CD14-positive monocyte (primary cell): ENCODE data around the gene KIF16B. TPM values are rescaled to one million over a fixed set of nuclear protein-coding genes. Genes with fewer than 3 reads are reported as not detected.

Source experiments
- DNase-seq, 3 donors: peaks; one replicate each; pipeline ENCODE4 v3.0.0-alpha.2; 2011 to 2022
- H2AFZ ChIP-seq: 2 replicates; pipeline ENCODE4 v1.6.0; 2012; ENCODE audit warnings: mild to moderate bottlenecking, low read depth, low read length, inconsistent platforms; ENCODE audit not compliant: insufficient read depth, poor library complexity, severe bottlenecking
- H3K27ac ChIP-seq, 2 donors: 1 replicate in 1 of 2; 2 replicates in 1 of 2; pipeline ENCODE4 v1.5.1; 2012 to 2013; ENCODE audit warnings: low read length in 2 of 2, control low read depth in 1 of 2, inconsistent platforms in 1 of 2, low read depth in 1 of 2, mild to moderate bottlenecking in 1 of 2
- H3K27me3 ChIP-seq, 2 donors: one replicate each; pipeline versions ENCODE4 v1.6.0 to v1.6.1; 2011 to 2013; ENCODE audit warnings: low read length in 2 of 2; ENCODE audit not compliant: control insufficient read depth in 2 of 2, insufficient read depth in 2 of 2
- H3K36me3 ChIP-seq, 2 donors: replicated peaks in 1 of 2; 1 replicate in 1 of 2; 2 replicates in 1 of 2; pipeline versions ENCODE4 v1.5.1 to v1.6.1; 2012 to 2013; ENCODE audit warnings: low read length in 2 of 2, control low read depth in 1 of 2, inconsistent platforms in 1 of 2, mild to moderate bottlenecking in 1 of 2; ENCODE audit not compliant: insufficient read depth in 2 of 2, control insufficient read depth in 1 of 2
- H3K4me1 ChIP-seq, 2 donors: 1 replicate in 1 of 2; 2 replicates in 1 of 2; pipeline versions ENCODE4 v1.5.1 to v1.6.1; 2012 to 2013; ENCODE audit warnings: low read length in 2 of 2, control low read depth in 1 of 2, inconsistent platforms in 1 of 2, mild to moderate bottlenecking in 1 of 2, moderate library complexity in 1 of 2; ENCODE audit not compliant: insufficient read depth in 2 of 2, control insufficient read depth in 1 of 2
- H3K4me2 ChIP-seq: replicated peaks from 2 replicates; pipeline ENCODE3; 2012; ENCODE audit warnings: low read length, moderate library complexity, mild to moderate bottlenecking; ENCODE audit not compliant: poor library complexity, severe bottlenecking; ENCODE audit errors: extremely low read depth
- H3K4me3 ChIP-seq, 3 experiments: fragments of 200-600 bp in 1 of 3; sonication (generic) in 1 of 3; replicated peaks in 1 of 3; 1 replicate in 2 of 3; 2 replicates in 1 of 3; pipeline ENCODE4 v1.5.1; 2011 to 2013; ENCODE audit warnings: low read length in 3 of 3, mild to moderate bottlenecking in 3 of 3, control low read depth in 2 of 3, low read depth in 2 of 3, inconsistent platforms in 1 of 3, moderate library complexity in 1 of 3
- H3K79me2 ChIP-seq: 2 replicates; pipeline ENCODE4 v1.6.0; 2012; ENCODE audit warnings: mild to moderate bottlenecking, control low read depth, inconsistent platforms, low read length, moderate library complexity; ENCODE audit not compliant: insufficient read depth
- H3K9ac ChIP-seq: 2 replicates; pipeline ENCODE4 v1.6.0; 2017; ENCODE audit warnings: low read length, mild to moderate bottlenecking; ENCODE audit not compliant: insufficient read depth, poor library complexity, severe bottlenecking
- H3K9me3 ChIP-seq, 2 donors: replicated peaks in 1 of 2; 1 replicate in 1 of 2; 2 replicates in 1 of 2; pipeline versions ENCODE4 v1.5.1 to v1.6.1; 2012 to 2013; ENCODE audit warnings: low read length in 2 of 2, control low read depth in 1 of 2; ENCODE audit not compliant: control insufficient read depth in 1 of 2, insufficient read depth in 1 of 2
- H4K20me1 ChIP-seq: 2 replicates; pipeline ENCODE4 v1.6.0; 2012; ENCODE audit warnings: mild to moderate bottlenecking, low read length, control low read depth, moderate library complexity; ENCODE audit not compliant: insufficient read depth
- H3K27ac Mint-ChIP-seq, 7 donors: one replicate each; pipeline ENCODE4 v1.8.0; 2020; ENCODE audit warnings: mild to moderate bottlenecking in 7 of 7, mixed read lengths in 7 of 7, moderate library complexity in 6 of 7, inconsistent platforms in 2 of 7
- H3K27me3 Mint-ChIP-seq, 3 donors: one replicate each; pipeline ENCODE4 v1.8.0; 2021 to 2022; ENCODE audit warnings: low read depth in 3 of 3, mild to moderate bottlenecking in 3 of 3, mixed read lengths in 3 of 3, moderate library complexity in 3 of 3, inconsistent platforms in 1 of 3
- H3K36me3 Mint-ChIP-seq, 2 donors: one replicate each; pipeline ENCODE4 v1.8.0; 2020; ENCODE audit warnings: mixed read lengths in 2 of 2, inconsistent platforms in 1 of 2, mild to moderate bottlenecking in 1 of 2
- H3K4me1 Mint-ChIP-seq: one replicate; pipeline ENCODE4 v1.8.0; 2020; ENCODE audit warnings: mild to moderate bottlenecking, mixed read lengths
- H3K4me3 Mint-ChIP-seq, 2 donors: one replicate each; pipeline ENCODE4 v1.8.0; 2020; ENCODE audit warnings: mild to moderate bottlenecking in 2 of 2, mixed read lengths in 2 of 2, moderate library complexity in 1 of 2
- H3K9me3 Mint-ChIP-seq, 7 donors: one replicate each; pipeline ENCODE4 v1.8.0; 2020 to 2022; ENCODE audit warnings: mixed read lengths in 7 of 7, mild to moderate bottlenecking in 6 of 7, moderate library complexity in 6 of 7, inconsistent platforms in 2 of 7
- CTCF ChIP-seq: fragments of 200-600 bp; IDR thresholded peaks from one replicate; pipeline ENCODE4 v1.8.0; 2022; ENCODE audit warnings: antibody characterized with exemption, mild to moderate bottlenecking
- WGBS: methylation state at CpG from one replicate; pipeline ENCODE4 v1.1.5; 2013; ENCODE audit warnings: missing lambda C conversion rate; ENCODE audit not compliant: insufficient coverage; 5-methylcytosine and 5-hydroxymethylcytosine counted together
- intact Hi-C, 2 donors: fragments of 100-400 bp; cut with micrococcal nuclease; formaldehyde crosslinking; loops; one replicate each; pipeline versions ENCODE4 v1.15.0 to v1.15.1; 2023
- polyA plus RNA-seq, 3 donors: library from polyadenylated mRNA; depleted of rRNA in 1 of 3; unstranded in 2 of 3; stranded (reverse) in 1 of 3; fragments of 300-500 nt in 2 of 3; fragments of >200 nt in 1 of 3; fragmentation: Illumina TruSeq in 2 of 3; gene quantifications; 1 replicate in 2 of 3; 2 replicates in 1 of 3; pipeline ENCODE4 v1.2.3, GENCODE V29; 2012 to 2021

Gene KIF16B
- polyA plus RNA-seq, 3 donors = 0.89 to 2.9 (median 2.8) TPM

GRCh38 chr20:16270314-16270931 lies 302.8 kb downstream of the KIF16B start:
- Mint-ChIP-seq H3K4me1 (peaks cover 5% of the 10 kb centered on the region), H3K27ac (no peak overlapping the region), H3K4me3 (no peak overlapping the region), H3K36me3 (peaks cover 12 to 13% of the 10 kb centered on the region in 2 donors), H3K9me3 (peaks cover 11 to 26% (median 17%) of the 10 kb centered on the region in 7 donors), H3K27me3 (peaks cover 0 to 1% (median 1%) of the 10 kb centered on the region in 3 donors)
- no peak overlapping the region for H3K9ac ChIP-seq
- H3K79me2 ChIP-seq = no peaks in the 10 kb centered on the region
- intact Hi-C loops = no loop called here
- H3K4me1 ChIP-seq = peaks cover 7% of the 10 kb centered on the region in 2 donors
- H3K4me2 ChIP-seq = no peak overlapping the region
- no peaks in the 10 kb centered on the region for H3K36me3 ChIP-seq
- WGBS = 91% methylated on average over 2 of the region's 6 CpGs
- no peak for TF ChIP-seq CTCF
- H3K9me3 ChIP-seq = peaks cover 17 to 25% of the 10 kb centered on the region in 2 donors
- no peaks in the 10 kb centered on the region for H4K20me1 ChIP-seq
- no peak for DNase-seq
- no peak overlapping the region for H3K4me3 ChIP-seq
- H3K27me3 ChIP-seq = no peaks in the 10 kb centered on the region
- no peak overlapping the region for H2AFZ ChIP-seq
- no peak overlapping the region for H3K27ac ChIP-seq

- no peak for DNase-seq
- Histone ChIP-seq H2AFZ (no peak overlapping the region), H3K27me3 (no peaks in the 10 kb centered on the region), H4K20me1 (no peaks in the 10 kb centered on the region), H3K9me3 (peaks cover 20 to 38% of the 10 kb centered on the region in 2 donors), H3K4me1 (peaks cover 7% of the 10 kb centered on the region in 2 donors), H3K4me2 (no peak overlapping the region), H3K27ac (no peak overlapping the region), H3K9ac (no peak overlapping the region), H3K36me3 (no peaks in the 10 kb centered on the region), H3K79me2 (no peaks in the 10 kb centered on the region), H3K4me3 (no peak overlapping the region)
- Mint-ChIP-seq H3K4me1 (peaks cover 9% of the 10 kb centered on the region), H3K36me3 (peaks cover 4% of the 10 kb centered on the region in 2 donors), H3K4me3 (no peak overlapping the region), H3K27me3 (peaks cover 0 to 5% (median 4%) of the 10 kb centered on the region in 3 donors), H3K27ac (no peak overlapping the region), H3K9me3 (peaks cover 17 to 33% (median 25%) of the 10 kb centered on the region in 7 donors)
- intact Hi-C loops = no loop called here
- TF ChIP-seq CTCF = no peak
- 100% methylated on average over 1 of the region's 4 CpGs for whole genome bisulfite sequencing
Observed at GRCh38 chr20:16267526-16267925, 305.7 kb downstream of the KIF16B start.
